HL-60 (cell line): ENCODE data around the gene PRKAR1B.

Experiments used
- DNase-seq, 2 experiments: peaks; one replicate each; pipeline ENCODE4 v3.0.0-alpha.2; 2010 to 2020; ENCODE audit warnings: low read depth in 1 of 2, low spot score in 1 of 2
- H3K27ac ChIP-seq: fragments of 250-450 bp; sonication (Bioruptor Pico); replicated peaks from 2 replicates; pipeline ENCODE4 v1.5.1; 2020; ENCODE audit warnings: mild to moderate bottlenecking, moderate library complexity
- H3K27me3 ChIP-seq: fragments of 250-450 bp; sonication (Bioruptor Pico); 2 replicates; pipeline ENCODE4 v1.5.1; 2021; ENCODE audit warnings: mild to moderate bottlenecking, moderate library complexity; ENCODE audit not compliant: insufficient read depth, poor library complexity, severe bottlenecking
- H3K4me3 ChIP-seq: replicated peaks from 2 replicates; pipeline ENCODE4 v1.5.1; 2011; ENCODE audit warnings: mild to moderate bottlenecking, control low read depth, low read length; ENCODE audit not compliant: insufficient read depth
- GABPA ChIP-seq: IDR thresholded peaks from 2 replicates; pipeline ENCODE4 v1.6.1; 2012; ENCODE audit warnings: low read depth
- POLR2AphosphoS5 ChIP-seq: IDR thresholded peaks from 2 replicates; pipeline ENCODE4 v1.6.1; 2012; ENCODE audit warnings: low read depth
- SPI1 ChIP-seq: IDR thresholded peaks from 2 replicates; pipeline ENCODE4 v1.6.1; 2012; ENCODE audit warnings: low read depth, mild to moderate bottlenecking, borderline replicate concordance
- TF ChIP-seq, protein P1 (sequence below): IDR thresholded peaks from 2 replicates; pipeline ENCODE4 v1.6.1; 2012; ENCODE audit warnings: low read depth; ENCODE audit not compliant: insufficient replicate concordance
- TF ChIP-seq, protein P2 (sequence below): IDR thresholded peaks from one replicate; pipeline ENCODE4 v1.5.1; 2011; ENCODE audit warnings: low read length, control low read depth, inconsistent platforms; ENCODE audit not compliant: insufficient read depth

The PRKAR1B gene

GRCh38 chr7:749140-749551 is 22.1 kb upstream of the PRKAR1B start:
- H3K4me3 ChIP-seq: no peak overlapping the region
- no peaks in the 10 kb centered on the region for H3K27me3 ChIP-seq
- no peak for TF ChIP-seq SPI1
- no peak for TF ChIP-seq GABPA
- DNase-seq: no peak
- H3K27ac ChIP-seq: no peak overlapping the region

DNA sequence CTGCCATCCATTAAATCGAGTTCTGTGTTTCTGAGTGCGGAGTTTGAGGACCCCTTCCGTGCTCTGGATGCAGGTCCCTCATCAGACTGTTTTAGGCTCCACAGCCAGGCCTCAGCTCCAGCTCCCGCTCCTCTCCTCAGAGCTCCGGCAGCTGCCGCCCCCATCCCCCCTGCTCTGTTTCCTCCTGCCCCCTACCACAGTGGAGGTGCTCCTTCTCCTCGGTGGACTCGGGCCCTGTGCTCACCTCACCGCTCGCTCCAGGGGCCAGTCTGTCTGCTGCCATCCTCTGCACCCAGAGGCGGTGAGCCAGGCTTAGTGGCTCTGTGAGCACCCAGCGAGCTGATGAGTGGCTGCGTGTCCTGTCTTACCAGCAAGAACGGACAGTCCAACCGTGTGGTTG is 21.4 kb upstream of the PRKAR1B start:
- Histone ChIP-seq H3K27me3 (no peaks in the 10 kb centered on the region), H3K4me3 (no peak overlapping the region), H3K27ac (no peak overlapping the region)
- TF ChIP-seq SPI1 (no peak), GABPA (no peak), POLR2AphosphoS5 (no peak)
- TF ChIP-seq, protein P1, sequence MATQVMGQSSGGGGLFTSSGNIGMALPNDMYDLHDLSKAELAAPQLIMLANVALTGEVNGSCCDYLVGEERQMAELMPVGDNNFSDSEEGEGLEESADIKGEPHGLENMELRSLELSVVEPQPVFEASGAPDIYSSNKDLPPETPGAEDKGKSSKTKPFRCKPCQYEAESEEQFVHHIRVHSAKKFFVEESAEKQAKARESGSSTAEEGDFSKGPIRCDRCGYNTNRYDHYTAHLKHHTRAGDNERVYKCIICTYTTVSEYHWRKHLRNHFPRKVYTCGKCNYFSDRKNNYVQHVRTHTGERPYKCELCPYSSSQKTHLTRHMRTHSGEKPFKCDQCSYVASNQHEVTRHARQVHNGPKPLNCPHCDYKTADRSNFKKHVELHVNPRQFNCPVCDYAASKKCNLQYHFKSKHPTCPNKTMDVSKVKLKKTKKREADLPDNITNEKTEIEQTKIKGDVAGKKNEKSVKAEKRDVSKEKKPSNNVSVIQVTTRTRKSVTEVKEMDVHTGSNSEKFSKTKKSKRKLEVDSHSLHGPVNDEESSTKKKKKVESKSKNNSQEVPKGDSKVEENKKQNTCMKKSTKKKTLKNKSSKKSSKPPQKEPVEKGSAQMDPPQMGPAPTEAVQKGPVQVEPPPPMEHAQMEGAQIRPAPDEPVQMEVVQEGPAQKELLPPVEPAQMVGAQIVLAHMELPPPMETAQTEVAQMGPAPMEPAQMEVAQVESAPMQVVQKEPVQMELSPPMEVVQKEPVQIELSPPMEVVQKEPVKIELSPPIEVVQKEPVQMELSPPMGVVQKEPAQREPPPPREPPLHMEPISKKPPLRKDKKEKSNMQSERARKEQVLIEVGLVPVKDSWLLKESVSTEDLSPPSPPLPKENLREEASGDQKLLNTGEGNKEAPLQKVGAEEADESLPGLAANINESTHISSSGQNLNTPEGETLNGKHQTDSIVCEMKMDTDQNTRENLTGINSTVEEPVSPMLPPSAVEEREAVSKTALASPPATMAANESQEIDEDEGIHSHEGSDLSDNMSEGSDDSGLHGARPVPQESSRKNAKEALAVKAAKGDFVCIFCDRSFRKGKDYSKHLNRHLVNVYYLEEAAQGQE: no peak
- TF ChIP-seq, protein P2, sequence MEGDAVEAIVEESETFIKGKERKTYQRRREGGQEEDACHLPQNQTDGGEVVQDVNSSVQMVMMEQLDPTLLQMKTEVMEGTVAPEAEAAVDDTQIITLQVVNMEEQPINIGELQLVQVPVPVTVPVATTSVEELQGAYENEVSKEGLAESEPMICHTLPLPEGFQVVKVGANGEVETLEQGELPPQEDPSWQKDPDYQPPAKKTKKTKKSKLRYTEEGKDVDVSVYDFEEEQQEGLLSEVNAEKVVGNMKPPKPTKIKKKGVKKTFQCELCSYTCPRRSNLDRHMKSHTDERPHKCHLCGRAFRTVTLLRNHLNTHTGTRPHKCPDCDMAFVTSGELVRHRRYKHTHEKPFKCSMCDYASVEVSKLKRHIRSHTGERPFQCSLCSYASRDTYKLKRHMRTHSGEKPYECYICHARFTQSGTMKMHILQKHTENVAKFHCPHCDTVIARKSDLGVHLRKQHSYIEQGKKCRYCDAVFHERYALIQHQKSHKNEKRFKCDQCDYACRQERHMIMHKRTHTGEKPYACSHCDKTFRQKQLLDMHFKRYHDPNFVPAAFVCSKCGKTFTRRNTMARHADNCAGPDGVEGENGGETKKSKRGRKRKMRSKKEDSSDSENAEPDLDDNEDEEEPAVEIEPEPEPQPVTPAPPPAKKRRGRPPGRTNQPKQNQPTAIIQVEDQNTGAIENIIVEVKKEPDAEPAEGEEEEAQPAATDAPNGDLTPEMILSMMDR: no peak
- DNase-seq: no peak

- Histone ChIP-seq H3K4me3 (no peak overlapping the region), H3K27ac (no peak overlapping the region), H3K27me3 (no peaks in the 10 kb centered on the region)
- DNase-seq: no peak
- TF ChIP-seq POLR2AphosphoS5 (no peak), GABPA (no peak), SPI1 (no peak)
- TF ChIP-seq, protein P1: no peak
- TF ChIP-seq, protein P2: no peak
Measured at GRCh38 chr7:747186-747585, 20.1 kb upstream of the PRKAR1B start.

DNA sequence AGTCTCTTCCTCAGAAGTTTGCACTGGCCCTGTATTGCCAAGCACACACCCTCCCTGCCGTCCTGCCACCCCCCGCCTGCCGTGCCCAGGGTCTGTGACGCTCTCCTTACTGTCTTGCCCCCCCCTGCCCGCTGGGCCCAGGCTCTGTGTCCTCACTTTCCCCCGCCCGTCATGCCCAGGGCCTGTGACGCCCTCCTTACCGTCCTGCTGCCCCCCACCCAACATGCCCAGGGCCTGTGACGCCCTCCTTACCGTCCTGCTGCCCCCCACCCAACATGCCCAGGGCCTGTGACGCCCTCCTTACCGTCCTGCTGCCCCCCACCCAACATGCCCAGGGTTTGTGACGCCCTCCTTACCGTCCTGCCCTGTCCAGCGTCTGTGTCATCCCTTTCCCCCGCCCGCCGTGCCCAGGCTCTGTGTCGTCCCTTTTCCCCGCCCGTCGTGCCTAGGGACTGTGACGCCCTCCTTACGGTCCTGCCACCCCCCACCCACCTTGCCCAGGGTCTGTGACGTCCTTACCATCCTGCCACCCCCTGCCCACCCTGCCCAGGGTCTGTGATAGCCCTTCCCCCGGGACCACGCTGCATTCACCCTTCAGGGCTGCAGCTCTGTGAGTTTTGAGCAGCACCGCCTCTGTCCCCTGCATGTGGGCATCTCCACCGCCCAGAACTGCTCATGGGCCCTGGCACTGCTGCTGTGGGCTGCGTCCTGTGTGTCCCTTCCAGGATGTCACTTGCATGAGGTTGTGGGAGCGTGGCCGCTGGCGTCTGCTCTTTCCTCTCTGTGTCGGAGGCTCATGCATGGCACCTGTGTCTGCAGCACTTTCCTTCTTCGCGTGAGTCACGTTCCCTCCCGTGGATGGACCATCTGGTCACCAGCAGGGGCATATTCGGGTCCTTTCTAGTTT is 19.3 kb upstream of the PRKAR1B start:
- Histone ChIP-seq H3K27me3 (no peaks in the 10 kb centered on the region), H3K4me3 (no peak overlapping the region), H3K27ac (no peak overlapping the region)
- TF ChIP-seq GABPA (no peak), POLR2AphosphoS5 (no peak), SPI1 (no peak)
- TF ChIP-seq, protein P1: no peak
- TF ChIP-seq, protein P2: no peak
- DNase-seq: no peak
